Activated CD8-positive, alpha-beta memory T cell treated with anti-CD3 and anti-CD28 coated beads for 48 hours (primary cell): Measurements from ENCODE around the gene ANO7.

Source experiments
- DNase-seq, 3 experiments: peaks; one replicate each; pipeline ENCODE4 v3.0.0-alpha.2; 2020; ENCODE audit warnings: low read depth in 2 of 3, low spot score in 2 of 3

The ANO7 gene

GRCh38 chr2:241207151-241207550 lies 18.7 kb downstream of the ANO7 start:
- no peak for DNase-seq

DNA sequence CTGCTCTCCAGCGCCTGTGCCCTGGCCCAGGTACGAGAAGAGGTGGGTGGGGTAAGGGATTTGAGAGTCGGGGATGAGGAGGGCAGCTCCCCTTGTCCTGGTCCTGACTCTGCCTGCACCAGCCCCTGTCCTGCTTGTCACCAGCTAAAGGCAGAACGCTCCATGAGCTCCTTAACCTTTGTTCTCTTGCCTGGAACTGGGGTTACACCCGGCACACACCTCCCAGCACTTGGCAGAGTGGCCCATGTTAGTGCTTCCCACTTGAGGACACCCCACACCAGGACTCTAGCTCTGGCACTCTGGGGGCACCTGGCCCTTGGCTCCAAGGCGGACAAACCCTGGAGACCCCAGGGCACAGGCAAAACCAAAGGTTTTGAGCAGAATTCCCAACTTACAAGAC lies 19.2 kb downstream of the ANO7 start:
- DNase-seq, result no peak

- DNase-seq, result no peak
Measured at GRCh38 chr2:241208058-241208457, 19.6 kb downstream of the ANO7 start.

- DNase-seq, result no peak
Measured at GRCh38 chr2:241209271-241209670, 20.8 kb downstream of the ANO7 start.

GRCh38 chr2:241211276-241211675 lies 22.8 kb downstream of the ANO7 start:
- DNase-seq, result no peak

DNA sequence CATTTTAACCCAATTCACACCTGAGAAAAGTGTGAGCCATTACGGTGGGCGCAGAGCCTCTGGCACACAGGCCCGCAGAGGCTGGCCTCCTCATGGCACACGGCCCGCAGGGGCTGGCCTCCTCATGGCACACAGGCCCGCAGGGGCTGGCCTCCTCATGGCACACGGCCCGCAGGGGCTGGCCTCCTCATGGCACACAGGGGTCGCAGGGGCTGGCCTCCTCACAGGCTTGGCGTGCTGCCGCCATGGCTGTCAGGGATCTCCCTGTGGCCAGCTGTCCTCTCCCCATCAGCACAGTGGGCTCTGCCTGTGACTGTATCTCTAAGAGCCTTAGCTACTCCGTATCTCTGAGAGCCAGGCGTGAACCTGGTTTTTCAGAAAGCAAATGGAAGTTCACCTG lies 24.6 kb downstream of the ANO7 start:
- no peak for DNase-seq

DNA sequence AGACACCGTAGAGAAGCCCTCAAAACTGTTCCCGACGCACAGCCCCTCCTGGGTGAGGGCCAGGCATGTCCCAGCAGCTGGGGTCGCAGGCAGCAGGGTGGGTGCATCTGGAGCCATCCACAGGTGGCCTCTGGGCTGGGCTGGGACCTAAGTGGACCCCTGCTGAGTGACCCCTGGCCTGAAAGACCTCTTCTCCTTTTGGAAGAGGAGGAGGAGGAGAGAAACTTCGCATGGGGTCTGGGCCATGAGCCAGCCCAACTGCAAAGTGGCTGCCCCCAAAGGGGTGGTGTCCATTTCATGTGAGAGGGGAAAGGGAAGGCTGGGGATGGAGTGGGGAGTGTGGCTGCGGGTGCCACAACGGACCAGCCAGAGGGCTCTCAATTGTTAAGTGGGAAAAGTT lies 25.1 kb downstream of the ANO7 start:
- no peak for DNase-seq

- DNase-seq, result no peak
Measured at GRCh38 chr2:241214209-241214608, 25.7 kb downstream of the ANO7 start.

DNA sequence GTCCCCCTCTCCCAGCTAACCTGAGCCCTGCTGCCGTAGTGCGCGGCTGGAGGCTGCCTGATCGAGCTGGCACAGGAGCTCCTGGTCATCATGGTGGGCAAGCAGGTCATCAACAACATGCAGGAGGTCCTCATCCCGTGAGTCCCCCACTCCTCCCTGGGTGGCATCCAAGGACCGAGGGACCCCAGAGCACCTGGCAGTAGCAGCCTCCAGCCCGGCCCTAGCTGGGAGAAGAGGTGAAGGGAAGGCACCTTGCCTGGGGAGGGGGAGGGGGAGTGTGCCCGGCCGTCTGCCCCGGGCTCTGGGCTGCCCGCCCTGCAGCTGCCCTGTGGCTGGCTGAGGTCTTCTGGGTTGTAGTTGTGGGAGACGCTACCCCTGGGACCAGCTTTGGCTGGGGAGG lies 26.3 kb downstream of the ANO7 start:
- DNase-seq, result no peak

DNA sequence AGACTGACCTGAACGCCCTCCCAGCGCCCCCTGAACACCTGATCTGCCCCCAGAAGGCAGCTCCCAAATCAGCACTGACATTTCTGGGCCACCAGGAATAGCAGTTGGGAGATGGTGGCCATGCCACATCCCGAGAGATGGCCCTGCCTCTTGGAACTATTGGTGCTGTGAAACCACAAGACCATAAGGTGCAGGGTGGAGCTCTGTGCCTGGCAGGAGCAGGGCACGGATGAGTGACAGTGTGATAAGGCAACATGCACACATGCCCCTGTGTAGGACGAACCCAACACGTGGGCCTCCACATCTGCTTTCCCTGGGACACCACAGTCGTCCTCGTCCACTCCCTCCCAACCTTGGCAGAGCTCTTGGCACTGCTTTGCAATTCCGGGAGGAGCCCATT lies 26.9 kb downstream of the ANO7 start:
- DNase-seq, result no peak

DNA sequence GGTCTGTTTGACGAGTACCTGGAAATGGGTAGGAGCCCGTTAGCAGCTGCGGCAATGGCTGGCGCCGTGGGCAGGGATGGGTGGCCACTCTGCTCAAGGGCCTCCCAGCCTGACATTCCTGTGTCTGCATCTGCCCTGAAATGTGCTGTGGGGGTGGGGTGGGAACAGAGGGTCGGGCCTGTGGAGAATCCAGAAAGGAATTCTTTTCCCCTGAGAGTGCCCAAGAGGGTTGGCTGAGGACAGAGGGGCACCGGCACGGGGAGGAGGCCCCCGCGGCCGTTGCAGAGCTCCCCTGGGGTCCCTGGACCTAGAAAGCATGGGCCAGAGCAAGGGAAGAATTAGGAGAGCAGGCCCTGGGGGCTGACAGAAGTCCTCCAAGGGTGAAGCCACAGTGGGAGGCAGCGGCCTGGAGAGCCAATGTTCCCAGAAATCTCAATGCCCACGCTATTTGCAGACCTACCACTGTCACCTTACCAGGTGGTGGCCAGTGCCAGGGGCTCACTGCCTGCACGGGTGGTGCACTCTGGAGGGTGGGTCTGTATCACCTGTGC lies 27.8 kb downstream of the ANO7 start:
- DNase-seq, result no peak

- DNase-seq, result no peak
Measured at GRCh38 chr2:241217320-241218031, 29.0 kb downstream of the ANO7 start.

GRCh38 chr2:241218131-241219029 lies 29.9 kb downstream of the ANO7 start:
- no peak for DNase-seq

DNA sequence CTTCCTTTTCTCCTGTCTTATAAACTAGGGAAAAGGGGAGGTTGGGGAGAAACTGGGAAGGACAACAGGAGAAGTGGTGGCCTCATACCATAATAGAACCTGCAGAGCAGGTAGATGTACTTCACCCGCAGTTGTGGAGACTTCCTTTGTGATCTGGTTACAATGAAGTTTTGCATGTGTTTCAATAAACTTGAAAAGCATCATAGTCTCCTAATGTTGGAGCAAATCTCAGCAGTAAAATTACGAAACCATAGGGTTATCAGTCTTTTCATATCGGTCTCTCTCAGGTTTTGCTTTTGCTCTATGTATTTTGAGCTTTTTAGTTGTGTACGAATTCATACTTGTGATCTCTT lies 30.5 kb downstream of the ANO7 start:
- no peak for DNase-seq

- no peak for DNase-seq
Measured at GRCh38 chr2:241219856-241220356, 31.4 kb downstream of the ANO7 start.

DNA sequence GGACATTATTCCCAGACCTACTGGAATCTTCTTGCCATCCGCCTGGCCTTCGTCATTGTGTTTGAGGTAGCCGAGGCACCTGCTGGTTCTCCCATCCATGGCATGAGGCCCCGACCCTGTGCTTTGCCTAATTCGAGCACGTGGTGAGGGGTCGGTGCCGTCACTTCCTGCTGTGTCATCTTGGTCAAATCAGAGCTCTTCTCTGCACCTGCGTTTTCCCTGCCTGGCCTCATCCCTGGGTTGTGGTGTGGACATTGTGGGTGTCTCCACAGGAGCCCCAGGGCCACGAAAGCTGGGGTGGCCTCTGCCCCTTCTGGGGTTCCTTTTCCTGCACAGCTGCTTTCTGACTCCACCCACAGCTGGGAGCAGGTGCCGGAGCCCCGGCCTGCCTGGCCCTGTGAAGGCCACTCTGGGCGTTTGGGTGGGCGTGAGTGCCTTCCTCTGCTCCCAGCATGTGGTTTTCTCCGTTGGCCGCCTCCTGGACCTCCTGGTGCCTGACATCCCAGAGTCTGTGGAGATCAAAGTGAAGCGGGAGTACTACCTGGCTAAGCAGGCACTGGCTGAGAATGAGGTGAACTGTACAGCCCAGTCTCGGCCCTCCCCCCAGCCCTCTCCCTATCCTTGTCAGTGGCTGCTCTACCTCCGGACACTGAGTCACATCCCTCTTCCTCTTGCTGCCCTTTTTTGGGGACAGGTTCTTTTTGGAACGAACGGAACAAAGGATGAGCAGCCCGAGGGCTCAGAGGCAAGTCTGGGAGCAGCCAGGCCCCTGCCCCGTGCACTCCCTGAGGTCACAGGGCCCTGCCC lies 34.9 kb downstream of the ANO7 start:
- no peak for DNase-seq

- DNase-seq, result no peak
Measured at GRCh38 chr2:241224018-241224850, 35.8 kb downstream of the ANO7 start.

DNA sequence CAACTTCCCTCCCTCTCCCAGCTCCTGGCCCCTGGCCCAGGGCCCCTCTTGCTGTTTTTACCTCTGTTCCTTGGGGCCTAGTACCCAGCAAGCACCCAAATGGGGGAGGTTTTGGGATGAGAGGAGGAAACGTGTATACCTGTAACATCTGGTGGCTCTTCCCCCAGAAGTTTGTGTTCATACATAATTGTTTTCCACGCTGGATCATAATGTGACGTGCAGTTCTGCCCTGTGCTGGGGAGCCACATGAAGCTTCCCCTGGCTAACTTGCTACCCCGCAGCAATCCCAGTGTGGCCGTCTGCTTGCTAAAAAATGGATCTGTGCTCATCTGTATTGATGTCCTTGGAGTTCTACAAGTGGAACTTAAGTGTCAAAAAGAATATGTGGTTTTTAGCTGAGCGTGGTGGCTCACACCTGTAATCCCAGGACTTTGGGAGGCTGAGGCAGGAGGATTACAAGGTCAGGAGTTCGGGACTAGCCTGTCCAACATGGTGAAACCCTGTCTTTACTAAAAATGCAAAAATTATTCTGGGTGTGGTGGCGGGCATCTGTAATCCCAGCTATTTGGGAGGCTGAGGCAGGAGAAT lies 36.5 kb downstream of the ANO7 start:
- DNase-seq, result no peak

- DNase-seq, result no peak
Measured at GRCh38 chr2:241225545-241225944, 37.1 kb downstream of the ANO7 start.

DNA sequence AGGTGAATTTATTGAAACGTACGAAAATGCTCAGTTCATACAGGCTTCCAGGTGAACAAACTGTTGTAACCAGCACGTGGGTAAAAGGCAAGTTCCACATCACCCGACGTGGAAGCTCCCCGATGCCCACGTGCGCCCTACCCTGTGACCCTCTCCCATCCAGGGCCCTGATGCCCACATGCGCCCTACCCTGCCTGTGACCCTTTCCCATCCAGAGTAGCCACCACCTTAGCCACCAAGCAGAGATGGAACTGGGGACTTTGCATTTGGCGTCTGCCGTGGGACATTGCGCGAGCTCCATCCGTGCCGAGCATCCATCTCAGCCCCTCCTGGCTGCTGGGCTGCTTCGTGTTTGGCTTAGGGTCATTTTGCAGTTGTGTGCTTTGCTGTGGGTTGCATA lies 37.5 kb downstream of the ANO7 start:
- no peak for DNase-seq
